HepG2 (cell line): ENCODE measurements around the gene SGK1. TPM values are rescaled to one million over a fixed set of nuclear protein-coding genes. Genes with fewer than 3 reads are reported as not detected.

Experiments
- ATAC-seq: fragments of 200-7000 bp; cut with Tn5 transposase; 3 replicates; pipeline ENCODE4 v1.9.1; 2020; ENCODE audit warnings: mild to moderate bottlenecking, moderate library complexity
- BruUV-seq: library from RNA; stranded (reverse); fragments of 400-500 nt; replicated peaks from 2 replicates; lab custom pipeline; 2021; lab: Mats Ljungman, UMichigan
- CTCF ChIA-PET: fragments of 300-600 bp; formaldehyde crosslinking; extraction: SDS; loops from one replicate; lab custom pipeline; 2021; ENCODE audit warnings: low total read pairs, inconsistent platforms, low intra/inter-chr PET ratio; lab: Yijun Ruan, JAX
- POLR2A ChIA-PET: fragments of 350-600 bp; sonication (Branson Sonifier 250); formaldehyde crosslinking; loops from one replicate; lab custom pipeline; 2020; ENCODE audit warnings: antibody characterized with exemption, inconsistent platforms; lab: Yijun Ruan, JAX
- DNase-seq: peaks from one replicate; pipeline ENCODE4 v3.0.0-alpha.2; 2015; ENCODE audit warnings: low spot score
- FAIRE-seq: peaks from 3 replicates; lab custom pipeline; 2011; peaks lifted over from hg19 to GRCh38; lab: Jason Lieb, UNC
- H2AFZ ChIP-seq: one replicate; pipeline ENCODE4 v1.6.1; 2011; ENCODE audit warnings: low read length, inconsistent platforms
- H3K27ac ChIP-seq: fragments of 300-600 bp; 3 replicates; pipeline ENCODE4 v1.8.0; 2011; ENCODE audit warnings: mixed run types, mild to moderate bottlenecking, mixed read lengths, low read length, inconsistent platforms; ENCODE audit not compliant: insufficient read depth; ENCODE audit errors: extremely low read length
- H3K27me3 ChIP-seq, 2 experiments: fragments of 200-600 bp in 1 of 2; 2 replicates in 1 of 2; 3 replicates in 1 of 2; pipeline versions ENCODE4 v1.6.0 to v1.8.0; 2011; ENCODE audit warnings: low read length in 2 of 2, mild to moderate bottlenecking in 2 of 2, moderate library complexity in 2 of 2, inconsistent platforms in 1 of 2; ENCODE audit not compliant: insufficient read depth in 2 of 2, control insufficient read depth in 1 of 2
- H3K36me3 ChIP-seq, 2 experiments: fragments of 200-600 bp in 1 of 2; replicated peaks in 1 of 2; 2 replicates in 1 of 2; 3 replicates in 1 of 2; pipeline versions ENCODE4 v1.5.1 to v1.8.0; 2011; ENCODE audit warnings: low read length in 2 of 2, inconsistent platforms in 1 of 2; ENCODE audit not compliant: insufficient read depth in 2 of 2, control insufficient read depth in 1 of 2
- H3K4me1 ChIP-seq: 2 replicates; pipeline ENCODE4 v1.5.1; 2012; ENCODE audit warnings: low read length, inconsistent platforms; ENCODE audit not compliant: insufficient read depth
- H3K4me2 ChIP-seq: 2 replicates; pipeline ENCODE4 v1.6.0; 2011; ENCODE audit warnings: low read depth, low read length, inconsistent platforms
- H3K4me3 ChIP-seq, 3 experiments: fragments of 200-600 bp in 1 of 3; sonication (generic), shearing (Covaris generic) in 1 of 3; replicated peaks in 1 of 3; 2 replicates each; pipeline ENCODE4 v1.5.1; 2011 to 2016; ENCODE audit warnings: low read length in 3 of 3, inconsistent platforms in 2 of 3, low read depth in 2 of 3, mild to moderate bottlenecking in 2 of 3, control low read depth in 1 of 3, mixed read lengths in 1 of 3; ENCODE audit not compliant: insufficient read depth in 1 of 3
- H3K79me2 ChIP-seq: one replicate; pipeline ENCODE4 v1.6.1; 2011; ENCODE audit warnings: low read length, inconsistent platforms; ENCODE audit not compliant: insufficient read depth
- H3K9ac ChIP-seq: 2 replicates; pipeline ENCODE4 v1.6.0; 2011; ENCODE audit warnings: mild to moderate bottlenecking, low read depth, low read length, inconsistent platforms; ENCODE audit not compliant: insufficient read depth
- H3K9me3 ChIP-seq: 2 replicates; pipeline ENCODE4 v1.5.1; 2012; ENCODE audit warnings: mild to moderate bottlenecking, low read length
- H4K20me1 ChIP-seq: 2 replicates; pipeline ENCODE4 v1.6.0; 2011; ENCODE audit warnings: inconsistent platforms, mild to moderate bottlenecking, low read length, moderate library complexity; ENCODE audit not compliant: insufficient read depth
- AGO2 ChIP-seq: fragments of 200-400 bp; formaldehyde crosslinking; optimal IDR thresholded peaks from 2 replicates; pipeline ENCODE3; 2017; ENCODE audit warnings: mild to moderate bottlenecking, low read depth, low read length, moderate library complexity
- CENPX ChIP-seq: sonication (generic); formaldehyde crosslinking; IDR thresholded peaks from 2 replicates; pipeline ENCODE4 v1.9.0; 2021; ENCODE audit warnings: mild to moderate bottlenecking, missing genetic modification reagents, moderate library complexity
- FOXJ3 ChIP-seq: sonication (generic); formaldehyde crosslinking; IDR thresholded peaks from 2 replicates; pipeline ENCODE4 v1.4.0; 2020; ENCODE audit warnings: missing genetic modification reagents, mild to moderate bottlenecking, borderline replicate concordance
- GPN1 ChIP-seq: sonication (generic); formaldehyde crosslinking; IDR thresholded peaks from 2 replicates; pipeline ENCODE4 v1.5.1; 2020; ENCODE audit warnings: missing genetic modification reagents, borderline replicate concordance
- HMG20A ChIP-seq: IDR thresholded peaks from 2 replicates; pipeline ENCODE4 v1.6.1; 2016; ENCODE audit warnings: borderline replicate concordance
- KAT7 ChIP-seq: IDR thresholded peaks from 2 replicates; pipeline ENCODE4 v1.6.1; 2018; ENCODE audit warnings: borderline replicate concordance, missing compliant biosample characterization
- NR2F2 ChIP-seq: IDR thresholded peaks from 2 replicates; pipeline ENCODE4 v1.6.1; 2012; ENCODE audit warnings: low read depth, inconsistent platforms, borderline replicate concordance
- PAF1 ChIP-seq: IDR thresholded peaks from 2 replicates; pipeline ENCODE4 v1.6.1; 2016; ENCODE audit warnings: missing genetic modification reagents, missing compliant biosample characterization
- RBAK ChIP-seq: sonication (generic); formaldehyde crosslinking; IDR thresholded peaks from 2 replicates; pipeline ENCODE4 v1.5.1; 2020; ENCODE audit warnings: mild to moderate bottlenecking, missing genetic modification reagents
- RXRB ChIP-seq: IDR thresholded peaks from 2 replicates; pipeline ENCODE4 v1.6.1; 2016; ENCODE audit warnings: borderline replicate concordance, missing genetic modification reagents, missing compliant biosample characterization
- STAT5B ChIP-seq: sonication (generic); formaldehyde crosslinking; IDR thresholded peaks from 2 replicates; pipeline ENCODE4 v1.4.0; 2020; ENCODE audit warnings: missing genetic modification reagents
- TBX2 ChIP-seq: sonication (generic); formaldehyde crosslinking; IDR thresholded peaks from 2 replicates; pipeline ENCODE4 v1.5.0; 2020; ENCODE audit warnings: missing genetic modification reagents, mild to moderate bottlenecking, borderline replicate concordance
- ZNF30 ChIP-seq: sonication (generic); formaldehyde crosslinking; IDR thresholded peaks from 2 replicates; pipeline ENCODE4 v1.5.0; 2020; ENCODE audit warnings: mild to moderate bottlenecking, missing genetic modification reagents
- ZNF552 ChIP-seq: sonication (generic); formaldehyde crosslinking; IDR thresholded peaks from 2 replicates; pipeline ENCODE4 v1.9.0; 2022; ENCODE audit warnings: missing genetic modification reagents, mild to moderate bottlenecking, borderline replicate concordance
- WGBS: methylation state at CpG from one replicate; pipeline ENCODE4 v1.1.6; 2017; ENCODE audit warnings: low lambda C conversion rate; 5-methylcytosine and 5-hydroxymethylcytosine counted together
- in situ Hi-C: cut with HindIII; loops from 2 replicates; pipeline ENCODE4 v1.10.0; 2017; ENCODE audit warnings: low pct_unique_long_range_greater_than_20kb; ENCODE audit not compliant: extremely low pct_ligation_motif_present
- intact Hi-C: fragments of 100-400 bp; cut with micrococcal nuclease; formaldehyde crosslinking; loops from one replicate; pipeline ENCODE4 v1.10.0; 2022; ENCODE audit not compliant: unreplicated experiment
- polyA plus RNA-seq, 8 experiments: library from polyadenylated mRNA; depleted of rRNA in 3 of 8; stranded (reverse) in 7 of 8; unstranded in 1 of 8; fragments of >200 nt; fragmentation: Illumina TruSeq in 4 of 8; extraction: Trizol in 4 of 8; gene quantifications; 2 replicates each; pipeline versions ENCODE4 v1.2.1 to v1.2.3, GENCODE V29; 2011 to 2016; ENCODE audit warnings: low read depth in 4 of 8, missing spikeins in 1 of 8, mixed read lengths in 1 of 8; ENCODE audit not compliant: insufficient read depth in 1 of 8
- total RNA-seq, 5 experiments: library from RNA; depleted of rRNA; stranded (reverse); fragments of >200 nt; fragmentation: Illumina TruSeq; extraction: Trizol; gene quantifications; 2 replicates each; pipeline ENCODE4 v1.2.3, GENCODE V29; 2016; ENCODE audit warnings: low read depth in 1 of 5
- TF ChIP-seq, protein P1 (sequence below): sonication (generic); formaldehyde crosslinking; IDR thresholded peaks from 2 replicates; pipeline ENCODE4 v1.5.1; 2020; ENCODE audit warnings: mild to moderate bottlenecking, missing genetic modification reagents, borderline replicate concordance
- TF ChIP-seq, protein P2 (sequence below): sonication (generic); formaldehyde crosslinking; IDR thresholded peaks from 2 replicates; pipeline ENCODE4 v1.8.0; 2022; ENCODE audit warnings: missing genetic modification reagents, mild to moderate bottlenecking, moderate library complexity, borderline replicate concordance
- TF ChIP-seq, protein P3 (sequence below): sonication (generic); formaldehyde crosslinking; IDR thresholded peaks from 2 replicates; pipeline ENCODE4 v1.8.0; 2022; ENCODE audit warnings: mild to moderate bottlenecking, missing genetic modification reagents, borderline replicate concordance
- TF ChIP-seq, protein P4 (sequence below): sonication (generic); formaldehyde crosslinking; IDR thresholded peaks from 2 replicates; pipeline ENCODE4 v1.5.1; 2020; ENCODE audit warnings: missing genetic modification reagents, mild to moderate bottlenecking, borderline replicate concordance

SGK1 gene
- total and polyA plus RNA-seq, 2 of the 13 experiments (the other 11 are each of a cell fraction or from before 2014, with no cell fraction given): 56.1 to 56.2 TPM

DNA sequence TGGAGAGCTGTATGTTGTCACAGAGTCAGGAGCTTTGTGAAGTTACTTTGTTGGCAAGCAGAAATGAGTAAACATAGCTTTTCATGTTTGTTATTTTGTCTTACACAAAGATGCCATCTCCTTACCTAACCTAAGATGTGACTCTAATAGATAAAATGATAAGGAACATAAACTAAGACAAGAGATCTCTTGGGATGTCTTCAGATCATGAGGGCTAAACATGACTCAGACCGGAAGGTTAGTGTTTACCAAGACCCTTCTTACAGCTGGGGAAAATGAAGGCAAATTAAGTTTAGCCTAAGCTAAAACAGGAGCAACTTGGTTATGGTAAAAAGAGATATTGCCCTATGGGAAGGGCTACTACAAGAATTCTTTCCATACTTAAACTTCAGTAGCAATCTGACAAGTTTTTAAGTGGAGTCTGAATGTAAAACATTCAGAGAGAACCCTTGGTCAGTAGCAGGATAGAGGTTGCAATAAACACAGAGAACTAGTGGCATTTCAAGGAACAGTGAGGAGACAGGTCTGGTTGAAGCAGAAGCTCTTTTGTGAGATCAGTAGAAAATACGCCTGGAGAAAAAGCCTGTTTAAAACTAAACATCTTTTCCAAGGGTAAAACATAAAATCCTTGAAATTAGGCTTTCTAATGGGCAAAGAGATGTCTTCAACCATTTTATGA is 29.9 kb downstream of the SGK1 start:
- Histone ChIP-seq H4K20me1 (no peaks in the 10 kb centered on the region), H3K4me3 (no peak overlapping the region), H3K79me2 (no peaks in the 10 kb centered on the region), H3K36me3 (no peaks in the 10 kb centered on the region), H3K9me3 (no peaks in the 10 kb centered on the region), H3K4me2 (no peak overlapping the region), H2AFZ (no peak overlapping the region), H3K27me3 (no peaks in the 10 kb centered on the region; a peak in 1 of 5 replicates), H3K4me1 (no peaks in the 10 kb centered on the region), H3K9ac (no peak overlapping the region), H3K27ac (no peak overlapping the region)
- intact Hi-C loops (no loop called here), in situ Hi-C loops (no loop called here)
- no peak for FAIRE-seq
- POLR2A ChIA-PET: no interaction called here
- CTCF ChIA-PET: no interaction called here
- no peak for DNase-seq
- WGBS: 43% methylated on average over 2 of the region's 2 CpGs
- BruUV-seq: no TSS peak
- no peak for ATAC-seq
- no peak for TF ChIP-seq HMG20A (CRISPR knock-in tag)
- no peak for TF ChIP-seq STAT5B (CRISPR knock-in tag)
- no peak for TF ChIP-seq RXRB (CRISPR knock-in tag)
- TF ChIP-seq RBAK (CRISPR knock-in tag): no peak
- no peak for TF ChIP-seq KAT7
- TF ChIP-seq ZNF552 (CRISPR knock-in tag): no peak
- TF ChIP-seq TBX2 (CRISPR knock-in tag): no peak
- no peak for TF ChIP-seq AGO2
- TF ChIP-seq, protein P1, sequence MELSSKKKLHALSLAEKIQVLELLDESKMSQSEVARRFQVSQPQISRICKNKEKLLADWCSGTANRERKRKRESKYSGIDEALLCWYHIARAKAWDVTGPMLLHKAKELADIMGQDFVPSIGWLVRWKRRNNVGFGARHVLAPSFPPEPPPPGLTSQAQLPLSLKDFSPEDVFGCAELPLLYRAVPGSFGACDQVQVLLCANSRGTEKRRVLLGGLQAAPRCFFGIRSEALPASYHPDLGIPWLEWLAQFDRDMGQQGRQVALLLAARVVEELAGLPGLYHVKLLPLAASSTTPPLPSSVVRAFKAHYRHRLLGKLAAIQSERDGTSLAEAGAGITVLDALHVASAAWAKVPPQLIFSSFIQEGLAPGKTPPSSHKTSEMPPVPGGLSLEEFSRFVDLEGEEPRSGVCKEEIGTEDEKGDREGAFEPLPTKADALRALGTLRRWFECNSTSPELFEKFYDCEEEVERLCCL (CRISPR knock-in tag): no peak
- TF ChIP-seq FOXJ3 (CRISPR knock-in tag): no peak
- TF ChIP-seq PAF1 (CRISPR knock-in tag): no peak
- TF ChIP-seq, protein P2, sequence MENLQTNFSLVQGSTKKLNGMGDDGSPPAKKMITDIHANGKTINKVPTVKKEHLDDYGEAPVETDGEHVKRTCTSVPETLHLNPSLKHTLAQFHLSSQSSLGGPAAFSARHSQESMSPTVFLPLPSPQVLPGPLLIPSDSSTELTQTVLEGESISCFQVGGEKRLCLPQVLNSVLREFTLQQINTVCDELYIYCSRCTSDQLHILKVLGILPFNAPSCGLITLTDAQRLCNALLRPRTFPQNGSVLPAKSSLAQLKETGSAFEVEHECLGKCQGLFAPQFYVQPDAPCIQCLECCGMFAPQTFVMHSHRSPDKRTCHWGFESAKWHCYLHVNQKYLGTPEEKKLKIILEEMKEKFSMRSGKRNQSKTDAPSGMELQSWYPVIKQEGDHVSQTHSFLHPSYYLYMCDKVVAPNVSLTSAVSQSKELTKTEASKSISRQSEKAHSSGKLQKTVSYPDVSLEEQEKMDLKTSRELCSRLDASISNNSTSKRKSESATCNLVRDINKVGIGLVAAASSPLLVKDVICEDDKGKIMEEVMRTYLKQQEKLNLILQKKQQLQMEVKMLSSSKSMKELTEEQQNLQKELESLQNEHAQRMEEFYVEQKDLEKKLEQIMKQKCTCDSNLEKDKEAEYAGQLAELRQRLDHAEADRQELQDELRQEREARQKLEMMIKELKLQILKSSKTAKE: no peak
- TF ChIP-seq NR2F2: no peak
- TF ChIP-seq GPN1 (CRISPR knock-in tag): no peak
- TF ChIP-seq, protein P3, sequence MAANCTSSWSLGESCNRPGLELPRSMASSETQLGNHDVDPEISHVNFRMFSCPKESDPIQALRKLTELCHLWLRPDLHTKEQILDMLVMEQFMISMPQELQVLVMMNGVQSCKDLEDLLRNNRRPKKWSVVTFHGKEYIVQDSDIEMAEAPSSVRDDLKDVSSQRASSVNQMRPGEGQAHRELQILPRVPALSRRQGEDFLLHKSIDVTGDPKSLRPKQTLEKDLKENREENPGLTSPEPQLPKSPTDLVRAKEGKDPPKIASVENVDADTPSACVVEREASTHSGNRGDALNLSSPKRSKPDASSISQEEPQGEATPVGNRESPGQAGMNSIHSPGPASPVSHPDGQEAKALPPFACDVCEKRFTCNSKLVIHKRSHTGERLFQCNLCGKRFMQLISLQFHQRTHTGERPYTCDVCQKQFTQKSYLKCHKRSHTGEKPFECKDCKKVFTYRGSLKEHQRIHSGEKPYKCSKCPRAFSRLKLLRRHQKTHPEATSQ (CRISPR knock-in tag): no peak
- TF ChIP-seq ZNF30 (CRISPR knock-in tag): no peak
- TF ChIP-seq CENPX (CRISPR knock-in tag): no peak
- TF ChIP-seq, protein P4, sequence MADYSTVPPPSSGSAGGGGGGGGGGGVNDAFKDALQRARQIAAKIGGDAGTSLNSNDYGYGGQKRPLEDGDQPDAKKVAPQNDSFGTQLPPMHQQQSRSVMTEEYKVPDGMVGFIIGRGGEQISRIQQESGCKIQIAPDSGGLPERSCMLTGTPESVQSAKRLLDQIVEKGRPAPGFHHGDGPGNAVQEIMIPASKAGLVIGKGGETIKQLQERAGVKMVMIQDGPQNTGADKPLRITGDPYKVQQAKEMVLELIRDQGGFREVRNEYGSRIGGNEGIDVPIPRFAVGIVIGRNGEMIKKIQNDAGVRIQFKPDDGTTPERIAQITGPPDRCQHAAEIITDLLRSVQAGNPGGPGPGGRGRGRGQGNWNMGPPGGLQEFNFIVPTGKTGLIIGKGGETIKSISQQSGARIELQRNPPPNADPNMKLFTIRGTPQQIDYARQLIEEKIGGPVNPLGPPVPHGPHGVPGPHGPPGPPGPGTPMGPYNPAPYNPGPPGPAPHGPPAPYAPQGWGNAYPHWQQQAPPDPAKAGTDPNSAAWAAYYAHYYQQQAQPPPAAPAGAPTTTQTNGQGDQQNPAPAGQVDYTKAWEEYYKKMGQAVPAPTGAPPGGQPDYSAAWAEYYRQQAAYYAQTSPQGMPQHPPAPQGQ (CRISPR knock-in tag): no peak
